Mesenchymal stem cell (in vitro differentiated cells and primary cell): ENCODE results near the gene SIPA1L3.

Experiments
- DNase-seq: peaks from one replicate; pipeline ENCODE4 v3.0.0-alpha.2; 2013
- H2AFZ ChIP-seq: one replicate; pipeline ENCODE4 v1.6.1; 2013; ENCODE audit warnings: low read depth, mild to moderate bottlenecking, control low read depth, inconsistent platforms, low read length, moderate library complexity
- H2AK5ac ChIP-seq: 2 replicates; pipeline ENCODE4 v1.6.1; 2013; ENCODE audit warnings: low read length, moderate library complexity, mild to moderate bottlenecking, inconsistent platforms; ENCODE audit not compliant: severe bottlenecking
- H2BK120ac ChIP-seq: one replicate; pipeline ENCODE4 v1.6.1; 2013; ENCODE audit warnings: low read depth, mild to moderate bottlenecking, inconsistent platforms, low read length, moderate library complexity
- H2BK12ac ChIP-seq, 2 experiments: one replicate each; pipeline ENCODE4 v1.6.1; 2013; ENCODE audit warnings: inconsistent platforms in 2 of 2, low read length in 2 of 2, mild to moderate bottlenecking in 2 of 2, moderate library complexity in 2 of 2, control low read depth in 1 of 2
- H2BK15ac ChIP-seq: one replicate; pipeline ENCODE4 v1.6.1; 2013; ENCODE audit warnings: mild to moderate bottlenecking, low read depth, inconsistent platforms; ENCODE audit not compliant: poor library complexity, severe bottlenecking
- H2BK5ac ChIP-seq: 2 replicates; pipeline ENCODE4 v1.6.1; 2013; ENCODE audit warnings: low read depth, mild to moderate bottlenecking, low read length, control low read depth, inconsistent platforms; ENCODE audit not compliant: poor library complexity, severe bottlenecking
- H3K14ac ChIP-seq, 2 experiments: one replicate each; pipeline ENCODE4 v1.6.1; 2013; ENCODE audit warnings: inconsistent platforms in 2 of 2, low read length in 2 of 2, control low read depth in 1 of 2, mild to moderate bottlenecking in 1 of 2, moderate library complexity in 1 of 2
- H3K18ac ChIP-seq, 2 experiments: one replicate each; pipeline ENCODE4 v1.6.1; 2013; ENCODE audit warnings: inconsistent platforms in 2 of 2, low read length in 2 of 2, control low read depth in 1 of 2, low read depth in 1 of 2, mild to moderate bottlenecking in 1 of 2
- H3K23ac ChIP-seq, 2 experiments: one replicate each; pipeline ENCODE4 v1.6.1; 2013; ENCODE audit warnings: inconsistent platforms in 2 of 2, low read length in 2 of 2, mild to moderate bottlenecking in 2 of 2, moderate library complexity in 2 of 2, control low read depth in 1 of 2
- H3K27ac ChIP-seq: 2 replicates; pipeline ENCODE4 v1.5.1; 2013; ENCODE audit warnings: mild to moderate bottlenecking, moderate library complexity, low read length, control low read depth, inconsistent platforms; ENCODE audit not compliant: poor library complexity, severe bottlenecking
- H3K27me3 ChIP-seq, 2 experiments: 2 replicates each; pipeline versions ENCODE4 v1.6.1 to v1.7.0; 2013; ENCODE audit warnings: low read length in 2 of 2, mild to moderate bottlenecking in 2 of 2, moderate library complexity in 2 of 2, control low read depth in 1 of 2, inconsistent platforms in 1 of 2; ENCODE audit not compliant: control insufficient read depth in 1 of 2, insufficient read depth in 1 of 2
- H3K36me3 ChIP-seq, 2 experiments: 2 replicates each; pipeline versions ENCODE4 v1.6.1 to v1.7.0; 2013; ENCODE audit warnings: low read length in 2 of 2, control low read depth in 1 of 2, inconsistent platforms in 1 of 2, low read depth in 1 of 2, mild to moderate bottlenecking in 1 of 2; ENCODE audit not compliant: insufficient read depth in 2 of 2, control insufficient read depth in 1 of 2
- H3K4ac ChIP-seq, 2 experiments: one replicate each; pipeline ENCODE4 v1.6.1; 2013; ENCODE audit warnings: inconsistent platforms in 2 of 2, low read length in 2 of 2, mild to moderate bottlenecking in 2 of 2, moderate library complexity in 2 of 2, control low read depth in 1 of 2, low read depth in 1 of 2
- H3K4me1 ChIP-seq: 2 replicates; pipeline ENCODE4 v1.6.1; 2013; ENCODE audit warnings: low read depth, low read length, control low read depth; ENCODE audit not compliant: control insufficient read depth, insufficient read depth
- H3K4me2 ChIP-seq: 2 replicates; pipeline ENCODE4 v1.6.1; 2013; ENCODE audit warnings: low read length, mild to moderate bottlenecking, inconsistent platforms; ENCODE audit not compliant: poor library complexity, severe bottlenecking
- H3K4me3 ChIP-seq, 2 experiments: 2 replicates each; pipeline versions ENCODE4 v1.5.1 to v1.7.0; 2013; ENCODE audit warnings: low read length in 2 of 2, mild to moderate bottlenecking in 2 of 2, control low read depth in 1 of 2, low read depth in 1 of 2; ENCODE audit not compliant: insufficient read depth in 1 of 2
- H3K79me1 ChIP-seq: replicated peaks from 2 replicates; pipeline ENCODE4 v1.6.1; 2013; ENCODE audit warnings: mild to moderate bottlenecking, control low read depth, low read length, inconsistent platforms; ENCODE audit not compliant: poor library complexity, severe bottlenecking
- H3K9ac ChIP-seq: 2 replicates; pipeline ENCODE4 v1.7.0; 2013; ENCODE audit warnings: mild to moderate bottlenecking, low read length, moderate library complexity
- H3K9me3 ChIP-seq: 2 replicates; pipeline ENCODE4 v1.7.0; 2013; ENCODE audit warnings: mild to moderate bottlenecking, low read length; ENCODE audit not compliant: control insufficient read depth
- H4K8ac ChIP-seq: one replicate; pipeline ENCODE4 v1.6.1; 2013; ENCODE audit warnings: inconsistent platforms, mild to moderate bottlenecking, low read length, moderate library complexity
- H4K91ac ChIP-seq: one replicate; pipeline ENCODE4 v1.6.1; 2013; ENCODE audit warnings: mild to moderate bottlenecking, low read length, inconsistent platforms
- WGBS: methylation state at CpG from one replicate; pipeline ENCODE4 v1.1.7; 2013; ENCODE audit warnings: mixed read lengths; 5-methylcytosine and 5-hydroxymethylcytosine counted together

SIPA1L3 gene

GRCh38 chr19:38005224-38005614, 98.2 kb downstream of the SIPA1L3 start:
- peak overlapping the region; percentile 95 for H3K27ac ChIP-seq

GRCh38 chr19:38006361-38007045, 99.5 kb downstream of the SIPA1L3 start:
- Histone ChIP-seq H3K4ac (no peak overlapping the region), H2AK5ac (peak overlapping the region; percentile 92), H3K27me3 (no peaks in the 10 kb centered on the region), H4K91ac (no peak overlapping the region), H3K14ac (peak overlapping the region in 1 of 2 experiments; percentile 39), H3K27ac (peak overlapping the region; percentile 95), H2BK5ac (no peak overlapping the region), H3K4me1 (peaks cover 34% of the 10 kb centered on the region), H2AFZ (peak overlapping the region; percentile 6), H2BK12ac (peak overlapping the region in 1 of 2 experiments; percentile 85), H2BK15ac (no peak overlapping the region), H3K9ac (no peak overlapping the region), H3K18ac (peak overlapping the region in 1 of 2 experiments; percentile 28), H3K4me3 (no peak overlapping the region), H3K36me3 (peaks cover 10 to 11% of the 10 kb centered on the region in 2 experiments), H3K23ac (no peak overlapping the region), H3K4me2 (no peak overlapping the region), H2BK120ac (no peak overlapping the region), H3K79me1 (peaks cover 24% of the 10 kb centered on the region), H4K8ac (no peak overlapping the region), H3K9me3 (no peaks in the 10 kb centered on the region)
- DNase-seq: no peak
- WGBS: 94% methylated on average over 17 of the region's 20 CpGs

More at GRCh38 chr19:38005224-38005614, 98.2 kb downstream of the SIPA1L3 start:
- Histone ChIP-seq H3K27me3 (no peaks in the 10 kb centered on the region), H2AK5ac (peak overlapping the region; percentile 58), H3K79me1 (peaks cover 19% of the 10 kb centered on the region), H2BK15ac (no peak overlapping the region), H4K8ac (peak overlapping the region; percentile 25), H2BK120ac (no peak overlapping the region), H2BK5ac (no peak overlapping the region), H2BK12ac (peak overlapping the region; percentile 0 to 73), H3K18ac (peak overlapping the region; percentile 33 to 76), H3K4me1 (peaks cover 34% of the 10 kb centered on the region), H3K4ac (peak overlapping the region; percentile 19 to 75), H3K4me3 (peak overlapping the region in 1 of 2 experiments; percentile 6), H3K36me3 (peaks cover 4 to 11% of the 10 kb centered on the region in 2 experiments), H3K9ac (peak overlapping the region; percentile 93), H3K9me3 (no peaks in the 10 kb centered on the region), H4K91ac (peak overlapping the region; percentile 40), H3K23ac (no peak overlapping the region), H3K14ac (peak overlapping the region in 1 of 2 experiments; percentile 72), H3K4me2 (no peak overlapping the region), H2AFZ (no peak overlapping the region)
- WGBS: 82% methylated on average over 8 of the region's 8 CpGs
- DNase-seq: no peak

- peaks cover 41% of the 10 kb centered on the region for H3K4me1 ChIP-seq
Measured at GRCh38 chr19:38009650-38010242, 102.7 kb downstream of the SIPA1L3 start.

GRCh38 chr19:38011426-38011825, 104.4 kb downstream of the SIPA1L3 start:
- no peak overlapping the region for H3K18ac ChIP-seq
- 86% methylated on average over 3 of the region's 3 CpGs for WGBS
- H3K9ac ChIP-seq: no peak overlapping the region
- no peak overlapping the region for H2BK15ac ChIP-seq
- peak overlapping the region; percentile 16 for H2AK5ac ChIP-seq
- H3K14ac ChIP-seq: no peak overlapping the region
- no peaks in the 10 kb centered on the region for H3K27me3 ChIP-seq
- no peak overlapping the region for H2BK120ac ChIP-seq
- no peak overlapping the region for H3K4me2 ChIP-seq
- peaks cover 16 to 31% of the 10 kb centered on the region in 2 experiments for H3K36me3 ChIP-seq
- no peak overlapping the region for H2BK12ac ChIP-seq
- no peak overlapping the region for H2BK5ac ChIP-seq
- no peaks in the 10 kb centered on the region for H3K9me3 ChIP-seq
- no peak for DNase-seq
- H4K91ac ChIP-seq: no peak overlapping the region
- H2AFZ ChIP-seq: no peak overlapping the region
- H3K4ac ChIP-seq: no peak overlapping the region
- H3K4me3 ChIP-seq: no peak overlapping the region
- no peak overlapping the region for H3K23ac ChIP-seq
- no peak overlapping the region for H3K27ac ChIP-seq
- peaks cover 33% of the 10 kb centered on the region for H3K79me1 ChIP-seq
- H3K4me1 ChIP-seq: peaks cover 34% of the 10 kb centered on the region
- no peak overlapping the region for H4K8ac ChIP-seq

More at GRCh38 chr19:38009650-38010242, 102.7 kb downstream of the SIPA1L3 start:
- H3K9ac ChIP-seq: no peak overlapping the region
- no peak overlapping the region for H2BK12ac ChIP-seq
- H4K8ac ChIP-seq: no peak overlapping the region
- no peak overlapping the region for H3K4me3 ChIP-seq
- H3K4me2 ChIP-seq: no peak overlapping the region
- H3K27me3 ChIP-seq: no peaks in the 10 kb centered on the region
- peaks cover 16 to 22% of the 10 kb centered on the region in 2 experiments for H3K36me3 ChIP-seq
- no peak for DNase-seq
- no peak overlapping the region for H3K4ac ChIP-seq
- H2AFZ ChIP-seq: no peak overlapping the region
- WGBS: 97% methylated on average over 6 of the region's 9 CpGs
- H2BK120ac ChIP-seq: no peak overlapping the region
- H3K23ac ChIP-seq: no peak overlapping the region
- H4K91ac ChIP-seq: no peak overlapping the region
- no peak overlapping the region for H2BK5ac ChIP-seq
- H3K27ac ChIP-seq: no peak overlapping the region
- no peak overlapping the region for H3K14ac ChIP-seq
- H2AK5ac ChIP-seq: peak overlapping the region; percentile 22
- H3K79me1 ChIP-seq: peaks cover 38% of the 10 kb centered on the region
- no peaks in the 10 kb centered on the region for H3K9me3 ChIP-seq
- H3K18ac ChIP-seq: no peak overlapping the region
- no peak overlapping the region for H2BK15ac ChIP-seq
